ENCODE data around the gene SGCA.

The SGCA gene

GRCh38 chr17:50165867-50166517, at the start of gene SGCA:
Gene SGCA, plus strand, starts transcription at chr17:50166005. Its CDS starts 36 bp downstream, at chr17:50166041.
- Mint-ChIP-seq H3K9me3 (peaks cover 9% of the 10 kb centered on the region), H3K4me1 (ENCODE audit: low read depth) (peaks cover 28% of the 10 kb centered on the region), H3K36me3 (ENCODE audit: low read depth) (peaks cover 7% of the 10 kb centered on the region), H3K27me3 (ENCODE audit: low read depth) (peaks cover 8% of the 10 kb centered on the region), H3K27ac (peak within 1 kb of the TSS; percentile 15), H3K4me3 (no peak within 1 kb of the TSS)

DNA sequence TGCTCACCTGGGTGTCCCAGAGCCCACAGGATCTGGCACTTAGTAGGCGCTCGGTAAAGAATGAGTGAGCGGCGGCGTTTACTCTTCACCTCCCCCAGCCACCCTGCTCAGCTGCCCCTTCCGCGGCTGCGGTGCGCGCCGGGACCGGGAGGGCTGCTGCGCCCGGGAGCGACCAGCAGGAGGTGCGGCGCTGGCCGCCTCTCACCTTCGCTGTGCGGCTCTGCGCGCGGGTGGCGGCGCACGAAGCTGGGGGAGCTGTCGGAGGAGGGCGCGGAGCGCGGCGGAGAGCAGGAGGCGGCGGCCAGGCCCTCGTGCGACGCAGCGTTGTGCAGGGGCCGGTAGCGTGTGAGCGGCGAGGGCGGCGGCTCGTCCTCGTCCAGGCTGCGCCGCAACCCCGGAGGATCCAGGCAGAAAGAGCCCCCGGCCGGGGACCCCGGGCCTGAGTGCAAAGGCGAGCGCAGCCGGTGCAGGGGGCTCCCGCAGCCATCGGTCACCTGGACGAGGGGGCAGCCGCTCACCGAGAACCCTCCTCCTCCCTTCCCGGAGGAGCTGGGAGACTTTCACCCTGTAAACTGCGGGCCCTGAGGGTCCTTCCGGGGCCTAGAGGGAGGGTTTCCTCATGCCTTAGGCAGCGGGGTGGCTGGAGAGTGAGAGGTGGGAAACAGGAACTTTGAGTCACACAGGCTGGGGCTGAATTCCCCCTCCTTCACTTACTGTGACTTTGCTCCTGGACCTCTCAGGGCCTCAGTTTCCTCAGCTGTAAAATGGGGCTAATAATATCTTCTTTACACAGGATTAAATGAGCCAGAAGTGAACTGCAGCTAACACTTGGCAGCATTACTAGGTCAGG, 48.4 kb upstream of the SGCA start:
- Mint-ChIP-seq H3K4me1 (ENCODE audit: low read depth) (peaks cover 8% of the 10 kb centered on the region), H3K27ac (no peak overlapping the region), H3K4me3 (peak overlapping the region; percentile 18), H3K9me3 (no peaks in the 10 kb centered on the region), H3K27me3 (ENCODE audit: low read depth) (peaks cover 60% of the 10 kb centered on the region), H3K36me3 (ENCODE audit: low read depth) (no peaks in the 10 kb centered on the region)

GRCh38 chr17:50118076-50118827, 47.6 kb upstream of the SGCA start:
- H3K4me1 Mint-ChIP-seq (ENCODE audit: low read depth), result peaks cover 8% of the 10 kb centered on the region
- no peaks in the 10 kb centered on the region for H3K36me3 Mint-ChIP-seq (ENCODE audit: low read depth)
- peaks cover 62% of the 10 kb centered on the region for H3K27me3 Mint-ChIP-seq (ENCODE audit: low read depth)
- no peak overlapping the region for H3K27ac Mint-ChIP-seq
- H3K9me3 Mint-ChIP-seq, result no peaks in the 10 kb centered on the region
- no peak overlapping the region for H3K4me3 Mint-ChIP-seq

DNA sequence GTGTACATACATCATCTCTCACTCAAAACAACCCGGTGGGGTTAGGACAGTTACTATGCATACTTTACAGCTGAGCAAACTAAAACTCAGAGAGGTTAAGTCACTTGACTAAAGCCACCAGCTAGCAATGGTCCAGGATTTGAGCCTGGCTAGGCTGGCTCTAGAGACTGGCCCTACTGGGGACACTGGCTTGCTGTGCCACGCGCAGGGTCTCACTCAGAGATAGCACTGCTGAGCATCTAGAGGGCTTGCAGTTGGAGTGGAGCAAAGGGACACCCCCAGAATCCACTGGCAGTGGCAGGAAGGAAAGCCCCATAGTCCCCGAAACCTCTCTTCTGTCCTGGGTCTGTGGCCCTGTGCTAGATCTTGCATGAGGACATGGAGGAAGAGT, 47.0 kb upstream of the SGCA start:
- Mint-ChIP-seq H3K36me3 (ENCODE audit: low read depth) (no peaks in the 10 kb centered on the region), H3K27ac (no peak overlapping the region), H3K27me3 (ENCODE audit: low read depth) (peaks cover 62% of the 10 kb centered on the region), H3K4me3 (no peak overlapping the region), H3K4me1 (ENCODE audit: low read depth) (peaks cover 8% of the 10 kb centered on the region), H3K9me3 (no peaks in the 10 kb centered on the region)

GRCh38 chr17:50120475-50121253, 45.1 kb upstream of the SGCA start:
- H3K36me3 Mint-ChIP-seq (ENCODE audit: low read depth), result no peaks in the 10 kb centered on the region
- no peak overlapping the region for H3K4me3 Mint-ChIP-seq
- H3K27ac Mint-ChIP-seq, result no peak overlapping the region
- no peaks in the 10 kb centered on the region for H3K9me3 Mint-ChIP-seq
- peaks cover 5% of the 10 kb centered on the region for H3K4me1 Mint-ChIP-seq (ENCODE audit: low read depth)
- peaks cover 57% of the 10 kb centered on the region for H3K27me3 Mint-ChIP-seq (ENCODE audit: low read depth)

- H3K4me3 Mint-ChIP-seq, result no peak overlapping the region
- no peaks in the 10 kb centered on the region for H3K9me3 Mint-ChIP-seq
- H3K27me3 Mint-ChIP-seq (ENCODE audit: low read depth), result peaks cover 59% of the 10 kb centered on the region
- H3K4me1 Mint-ChIP-seq (ENCODE audit: low read depth), result peaks cover 4% of the 10 kb centered on the region
- no peaks in the 10 kb centered on the region for H3K36me3 Mint-ChIP-seq (ENCODE audit: low read depth)
- no peak overlapping the region for H3K27ac Mint-ChIP-seq
Observed at GRCh38 chr17:50122945-50123344, 42.9 kb upstream of the SGCA start.

DNA sequence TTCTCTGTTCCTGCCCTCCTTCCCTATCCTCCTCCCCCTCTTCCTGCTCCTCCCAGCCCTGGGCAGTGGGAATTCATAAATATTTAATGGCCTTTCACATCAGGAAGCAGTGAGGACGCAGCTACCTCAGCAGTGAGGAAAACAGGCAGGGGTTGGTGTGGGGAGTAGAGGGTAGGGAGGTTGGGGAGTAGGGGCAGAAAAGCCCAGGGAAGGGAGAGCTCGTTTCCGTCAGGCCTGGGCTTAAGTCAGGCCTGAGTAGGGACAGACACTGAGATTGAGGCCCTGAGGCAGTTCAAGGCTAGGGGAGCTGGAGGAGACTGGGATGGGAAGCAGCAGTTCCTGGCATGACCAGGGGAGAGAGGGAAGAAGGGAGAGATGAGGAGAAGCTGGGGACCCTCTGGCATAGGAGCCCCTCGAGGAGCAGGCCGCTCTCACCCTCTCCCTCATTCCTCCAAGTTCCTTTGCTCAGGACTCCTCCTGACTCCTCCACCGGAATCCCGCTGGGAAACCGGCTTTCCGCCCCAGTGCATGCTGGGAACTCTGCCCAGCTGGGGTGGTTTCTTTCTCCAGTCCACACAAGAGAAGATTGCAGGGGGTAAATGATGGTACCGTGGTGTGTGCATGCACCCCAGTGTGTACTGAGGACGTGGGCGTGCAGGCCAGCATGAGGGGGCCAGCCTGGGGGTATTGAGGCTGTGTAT, 42.0 kb upstream of the SGCA start:
- Mint-ChIP-seq H3K36me3 (ENCODE audit: low read depth) (peaks cover 4% of the 10 kb centered on the region), H3K27me3 (ENCODE audit: low read depth) (peaks cover 60% of the 10 kb centered on the region)

GRCh38 chr17:50125420-50125997, 40.3 kb upstream of the SGCA start:
- Mint-ChIP-seq H3K36me3 (ENCODE audit: low read depth) (peaks cover 6% of the 10 kb centered on the region), H3K27me3 (ENCODE audit: low read depth) (peaks cover 48% of the 10 kb centered on the region), H3K4me1 (ENCODE audit: low read depth) (peaks cover 12% of the 10 kb centered on the region), H3K27ac (no peak overlapping the region), H3K4me3 (no peak overlapping the region), H3K9me3 (no peaks in the 10 kb centered on the region)

More for the DNA sequence above, 42.0 kb upstream of the SGCA start:
- Mint-ChIP-seq H3K4me1 (ENCODE audit: low read depth) (peaks cover 10% of the 10 kb centered on the region), H3K4me3 (no peak overlapping the region), H3K27ac (no peak overlapping the region), H3K9me3 (no peaks in the 10 kb centered on the region)

GRCh38 chr17:50127697-50128361, 38.0 kb upstream of the SGCA start:
- Mint-ChIP-seq H3K27ac (no peak overlapping the region), H3K4me3 (no peak overlapping the region), H3K27me3 (ENCODE audit: low read depth) (peaks cover 36% of the 10 kb centered on the region)

DNA sequence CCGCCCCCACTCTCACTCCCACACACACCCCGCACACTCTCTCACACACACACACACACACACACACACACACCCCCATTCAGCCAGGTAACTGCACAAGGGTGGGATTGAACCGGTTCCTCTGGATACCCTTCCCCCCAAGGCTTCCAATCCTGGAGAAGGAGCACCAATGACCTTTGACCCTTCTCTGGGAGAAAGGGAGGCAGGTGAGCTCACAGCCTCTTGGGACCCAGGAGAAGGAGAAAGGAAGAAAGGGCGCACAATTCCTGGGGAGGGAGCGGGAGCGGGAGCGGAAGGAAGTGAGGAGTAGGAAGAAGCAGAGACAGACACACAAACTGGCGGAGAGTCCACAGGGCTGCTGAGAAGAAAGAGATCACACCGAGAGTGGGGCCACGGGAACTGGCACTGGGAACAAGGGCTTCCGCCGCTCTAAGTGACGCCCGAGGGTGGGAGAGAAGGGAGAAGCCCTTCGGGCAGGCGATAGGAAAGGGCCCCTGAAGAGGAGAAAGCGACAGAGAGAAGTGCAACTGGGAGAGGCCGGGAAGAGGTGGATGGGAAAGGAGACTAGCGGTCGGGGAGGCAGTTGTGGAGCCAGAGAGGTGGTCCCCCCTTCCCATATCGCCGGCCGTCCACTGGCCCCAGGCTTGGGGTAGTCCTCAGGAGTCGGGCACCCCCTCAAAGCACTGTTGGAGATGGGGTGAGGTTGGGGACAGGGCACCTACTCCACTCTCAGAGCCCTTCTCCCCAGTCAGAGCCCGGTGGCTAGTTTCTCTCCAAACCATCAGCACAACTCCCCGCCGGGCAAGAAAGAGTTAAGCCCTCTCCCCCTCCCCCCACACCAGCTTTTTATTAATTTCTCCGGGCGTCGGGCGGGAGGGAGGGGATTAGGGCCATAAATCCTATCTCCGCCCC, 37.1 kb upstream of the SGCA start:
- Mint-ChIP-seq H3K36me3 (ENCODE audit: low read depth) (peaks cover 18% of the 10 kb centered on the region), H3K27ac (peak overlapping the region; percentile 31), H3K4me1 (ENCODE audit: low read depth) (peaks cover 32% of the 10 kb centered on the region), H3K9me3 (no peaks in the 10 kb centered on the region), H3K4me3 (peak overlapping the region; percentile 85), H3K27me3 (ENCODE audit: low read depth) (peaks cover 36% of the 10 kb centered on the region)

More at GRCh38 chr17:50127697-50128361, 38.0 kb upstream of the SGCA start:
- Mint-ChIP-seq H3K4me1 (ENCODE audit: low read depth) (peaks cover 32% of the 10 kb centered on the region), H3K36me3 (ENCODE audit: low read depth) (peaks cover 18% of the 10 kb centered on the region), H3K9me3 (no peaks in the 10 kb centered on the region)

- peak overlapping the region; percentile 83 for H3K4me3 Mint-ChIP-seq
- peaks cover 36% of the 10 kb centered on the region for H3K27me3 Mint-ChIP-seq (ENCODE audit: low read depth)
- H3K27ac Mint-ChIP-seq, result no peak overlapping the region
- peaks cover 32% of the 10 kb centered on the region for H3K4me1 Mint-ChIP-seq (ENCODE audit: low read depth)
- H3K9me3 Mint-ChIP-seq, result no peaks in the 10 kb centered on the region
- peaks cover 20% of the 10 kb centered on the region for H3K36me3 Mint-ChIP-seq (ENCODE audit: low read depth)
Observed at GRCh38 chr17:50129353-50129727, 36.5 kb upstream of the SGCA start.

All from T-helper 1 cell treated with Interleukin-12 subunit alpha and Interleukin-12 subunit beta and Interleukin-4 antibody, amounts not matched to agents 30 μg/mL and 1 μg/mL, for 36 hours (primary cell).